GM18502 (cell line): ENCODE results near the gene CFAP77.

Source experiments
- ATAC-seq: cut with Tn5 transposase; IDR thresholded peaks from one replicate; pipeline ENCODE4 v1.9.1; 2021; ENCODE audit warnings: mild to moderate bottlenecking; ENCODE audit not compliant: unreplicated experiment, poor library complexity

Gene CFAP77

GRCh38 chr9:132447346-132447745 lies 37.3 kb downstream of the CFAP77 start:
- no peak for ATAC-seq

GRCh38 chr9:132447902-132448301 lies 37.9 kb downstream of the CFAP77 start:
- no peak for ATAC-seq

- ATAC-seq, result no peak
These were observed 41.3 kb downstream of the CFAP77 start for GRCh38 chr9:132451276-132451675.

GRCh38 chr9:132456241-132456640 lies 46.2 kb downstream of the CFAP77 start:
- no peak for ATAC-seq

- no peak for ATAC-seq
These were observed 47.7 kb downstream of the CFAP77 start for GRCh38 chr9:132457504-132458236.

GRCh38 chr9:132458432-132458831 lies 48.4 kb downstream of the CFAP77 start:
- no peak for ATAC-seq

GRCh38 chr9:132459661-132460060 lies 49.6 kb downstream of the CFAP77 start:
- no peak for ATAC-seq

- ATAC-seq, result no peak
These were observed 50.2 kb downstream of the CFAP77 start for GRCh38 chr9:132460240-132460639.

- no peak for ATAC-seq
These were observed 51.4 kb downstream of the CFAP77 start for GRCh38 chr9:132461281-132461896.

GRCh38 chr9:132461971-132462370 lies 52.0 kb downstream of the CFAP77 start:
- ATAC-seq, result no peak

GRCh38 chr9:132464547-132464946 lies 54.5 kb downstream of the CFAP77 start:
- ATAC-seq, result no peak

GRCh38 chr9:132465131-132465635 lies 55.2 kb downstream of the CFAP77 start:
- ATAC-seq, result no peak

- no peak for ATAC-seq
These were observed 62.2 kb downstream of the CFAP77 start for GRCh38 chr9:132472199-132472598.

- no peak for ATAC-seq
These were observed 62.6 kb downstream of the CFAP77 start for GRCh38 chr9:132472599-132472998.

GRCh38 chr9:132474253-132474652 lies 64.2 kb downstream of the CFAP77 start:
- no peak for ATAC-seq

GRCh38 chr9:132478353-132479050 lies 68.5 kb downstream of the CFAP77 start:
- ATAC-seq, result no peak

GRCh38 chr9:132479733-132480132 lies 69.7 kb downstream of the CFAP77 start:
- no peak for ATAC-seq

GRCh38 chr9:132481053-132481849 lies 71.2 kb downstream of the CFAP77 start:
- no peak for ATAC-seq

GRCh38 chr9:132482196-132482813 lies 72.3 kb downstream of the CFAP77 start:
- ATAC-seq, result no peak

GRCh38 chr9:132485393-132485792 lies 75.4 kb downstream of the CFAP77 start:
- no peak for ATAC-seq
